ENCODE results near the gene MADD. TPM values are rescaled to one million over a fixed set of nuclear protein-coding genes. Genes with fewer than 3 reads are reported as not detected.

MADD gene
- total and polyA plus RNA-seq, 2 donors (not counting 3 experiments of a cell fraction or from before 2014, with no cell fraction given): 35.3 to 36.8 TPM

- no peaks in the 10 kb centered on the region for H3K27me3 ChIP-seq (ENCODE audit: control insufficient read depth in 2 of 2, insufficient read depth in 2 of 2, low read length in 2 of 2)
- ChIA-PET POLR2A (no interaction called here), CTCF (interaction anchor here (1.5 kb wide), 1 partner anchor 22 kb away, joined by 6 read pairs; no protein-coding TSS in a partner anchor)
- dilution Hi-C loops (cut with MboI; ENCODE audit: extremely low pct_ligation_motif_present, low sequenced_read_pairs): no loop called here
- no peaks in the 10 kb centered on the region for H3K9me3 ChIP-seq (replicated peaks; ENCODE audit: control insufficient read depth, insufficient read depth, low read length)
- H3K36me3 ChIP-seq (ENCODE audit: control insufficient read depth in 2 of 2, extremely low read depth in 1 of 2, insufficient read depth in 2 of 2, low read length in 2 of 2): peaks cover 0 to 8% of the 10 kb centered on the region in 2 experiments
- no peak for FAIRE-seq
- H3K4me3 ChIP-seq (replicated peaks in 1 of 3; ENCODE audit: insufficient read depth in 1 of 3, low read depth in 1 of 3, low read length in 3 of 3): no peak overlapping the region
- no peak overlapping the region for H3K4me2 ChIP-seq (ENCODE audit: insufficient read depth, low read length)
- H3K4me1 ChIP-seq (ENCODE audit: control insufficient read depth, extremely low read depth, insufficient read depth, low read length): peaks cover 16% of the 10 kb centered on the region
- H3K9ac ChIP-seq (replicated peaks; ENCODE audit: extremely low read depth, insufficient read depth, low read length): no peak overlapping the region
- no peak overlapping the region for H2AFZ ChIP-seq (ENCODE audit: low read depth, low read length)
- no peak overlapping the region for H3K27ac ChIP-seq (ENCODE audit: insufficient read depth, low read depth, low read length)
- no TSS peak for BruUV-seq (replicated peaks)
- no peaks in the 10 kb centered on the region for H3K9me1 ChIP-seq (replicated peaks; ENCODE audit: control insufficient read depth, extremely low read depth, insufficient read depth, low read length)
- intact Hi-C loops (cut with micrococcal nuclease): no loop called here
- no peak for TF ChIP-seq POLR2A (IDR thresholded peaks at IDR 0.05; ENCODE audit: low read depth, low read length)
- no peak for TF ChIP-seq GATA2 (IDR thresholded peaks at IDR 0.05; ENCODE audit: insufficient read depth, insufficient read length, low read depth, low read length)
- TF ChIP-seq JUN (IDR thresholded peaks at IDR 0.05; ENCODE audit: borderline replicate concordance, insufficient read depth, insufficient read length, low read depth): no peak
- TF ChIP-seq MAX (IDR thresholded peaks at IDR 0.05; ENCODE audit: insufficient read depth, insufficient read length): no peak
- TF ChIP-seq CTCF (IDR thresholded peaks at IDR 0.05; ENCODE audit: extremely low read depth in 1 of 2, insufficient read depth in 1 of 2, low read depth in 1 of 2, low read length in 2 of 2): no peak
- no peaks in the 10 kb centered on the region for H3K79me2 ChIP-seq (ENCODE audit: control insufficient read depth, insufficient read depth, low read length)
- DNase-seq (ENCODE audit: low read depth, low spot score): no peak
- no peaks in the 10 kb centered on the region for H4K20me1 ChIP-seq (replicated peaks; ENCODE audit: control insufficient read depth, extremely low read depth, insufficient read depth, low read length)
Measured at GRCh38 chr11:47332791-47333525, 63.0 kb downstream of the MADD start.

Data from endothelial cell of umbilical vein (primary cell).